Measurements from ENCODE around the gene STAT2. TPM values are rescaled to one million over a fixed set of nuclear protein-coding genes. Genes with fewer than 3 reads are reported as not detected.

STAT2 gene
- total and polyA plus RNA-seq, 2 of the 4 experiments (the other 2 are of a cell fraction): 99.3 to 182 TPM

GRCh38 chr12:56358836-56359532 is 923 bp downstream of the STAT2 start (continued):
- TF ChIP-seq RAD21 (IDR thresholded peaks at IDR 0.05; ENCODE audit: low read length) (no peak; the same call in 1 of the 2 replicates), CHD1 (IDR thresholded peaks at IDR 0.05; ENCODE audit: low read depth, low read length) (no peak), MAZ (IDR thresholded peaks at IDR 0.05; ENCODE audit: borderline replicate concordance, low read depth, low read length) (no peak)

- ATAC-seq (ENCODE audit: low read depth): no peak
- H2AFZ ChIP-seq (replicated peaks; ENCODE audit: low read length, poor library complexity): no peak overlapping the region
- H3K27me3 ChIP-seq (ENCODE audit: control insufficient read depth, insufficient read depth, low read length): no peaks in the 10 kb centered on the region
- H2BK5ac ChIP-seq (ENCODE audit: low read depth, low read length, poor library complexity, severe bottlenecking): no peak overlapping the region
- no peaks in the 10 kb centered on the region for H3K9me3 ChIP-seq (ENCODE audit: control insufficient read depth, insufficient read depth, low read length)
- H3K4ac ChIP-seq (ENCODE audit: low read depth, low read length): no peak overlapping the region
- H3K4me3 ChIP-seq (ENCODE audit: insufficient read depth, low read depth, low read length): no peak overlapping the region
- H3K4me2 ChIP-seq (ENCODE audit: low read depth, low read length): no peak overlapping the region
- no peak overlapping the region for H3K9ac ChIP-seq (ENCODE audit: low read depth, low read length)
- no peak overlapping the region for H4K91ac ChIP-seq (ENCODE audit: insufficient read depth, low read depth, low read length)
- H2AK9ac ChIP-seq (replicated peaks; ENCODE audit: low read depth, low read length, poor library complexity): no peak overlapping the region
- peaks cover 4% of the 10 kb centered on the region; the same call in 1 of the 2 replicates for H3K9me1 ChIP-seq (ENCODE audit: insufficient read depth, low read length)
- POLR2A ChIA-PET (ENCODE audit: unreplicated experiment): no interaction called here
- H2BK20ac ChIP-seq (ENCODE audit: low read depth, low read length): no peak overlapping the region
- no peak overlapping the region for H3K18ac ChIP-seq (ENCODE audit: low read depth, low read length)
- no peak overlapping the region for H4K8ac ChIP-seq (ENCODE audit: low read depth in 2 of 2, low read length in 2 of 2)
- no peak overlapping the region for H4K5ac ChIP-seq (ENCODE audit: low read depth, low read length)
- H3K27ac ChIP-seq (ENCODE audit: insufficient read depth, low read length): no peak overlapping the region
- no peak overlapping the region for H3K56ac ChIP-seq (ENCODE audit: extremely low read depth, insufficient read depth, low read length)
- H2AK5ac ChIP-seq (ENCODE audit: low read depth, low read length): no peak overlapping the region
- TF ChIP-seq CHD1 (IDR thresholded peaks at IDR 0.05; ENCODE audit: low read depth, low read length) (no peak), ELK1 (IDR thresholded peaks at IDR 0.05; ENCODE audit: borderline replicate concordance, low read depth, low read length) (no peak), RAD21 (IDR thresholded peaks at IDR 0.05; ENCODE audit: low read length) (no peak), NFE2L2 (IDR thresholded peaks at IDR 0.05; ENCODE audit: low read depth, low read length) (no peak), USF2 (IDR thresholded peaks at IDR 0.05; ENCODE audit: low read depth, low read length) (no peak), FOS (IDR thresholded peaks at IDR 0.05; ENCODE audit: low read depth, low read length) (no peak)
- DNase-seq: no peak
- 100% methylated on average over 1 of the region's 2 CpGs; no CpG with 5 or more reads in 1 of the 2 experiments for WGBS, 2 experiments (ENCODE audit: extremely low coverage in 2 of 2, insufficient read length in 1 of 2)
- no peak overlapping the region for H2BK120ac ChIP-seq (ENCODE audit: low read depth, low read length)
- H3K23ac ChIP-seq (ENCODE audit: low read depth, low read length): no peak overlapping the region
- dilution Hi-C loops (cut with HindIII; ENCODE audit: low sequenced_read_pairs, unreplicated experiment) (no loop called here), intact Hi-C loops (cut with micrococcal nuclease) (no loop called here), in situ Hi-C loops (cut with MboI; ENCODE audit: low sequenced_read_pairs) (loop anchor here (10.0 kb wide), 1 partner anchor 113 kb away; the partner anchor contains the start of gene SPRYD4)
- CTCF ChIA-PET: no interaction called here
- BruUV-seq (replicated peaks): no TSS peak
- H3K4me1 ChIP-seq (ENCODE audit: control insufficient read depth, insufficient read depth, low read length): no peaks in the 10 kb centered on the region
- H2BK15ac ChIP-seq (ENCODE audit: low read depth, low read length): no peak overlapping the region
- peaks cover 10 to 29% of the 10 kb centered on the region in 2 experiments for H3K79me1 ChIP-seq (ENCODE audit: low read depth in 1 of 2, low read length in 2 of 2)
- H3K14ac ChIP-seq (replicated peaks; ENCODE audit: low read depth, low read length): no peak overlapping the region
- peaks cover 12% of the 10 kb centered on the region; the same call in 1 of the 2 replicates for H4K20me1 ChIP-seq (ENCODE audit: insufficient read depth, low read length)
- H3K36me3 ChIP-seq (ENCODE audit: control insufficient read depth, insufficient read depth, low read length): peaks cover 79% of the 10 kb centered on the region
Measured at GRCh38 chr12:56351325-56351724, 8.6 kb downstream of the STAT2 start.

Data from IMR-90 (cell line).